Cardiac fibroblast (primary cell): ENCODE results near the gene PTPRN2.

ENCODE experiments used
- DNase-seq, 2 donors: peaks; one replicate each; pipeline versions ENCODE4 v3.0.0 to v3.0.0-alpha.2; 2010; ENCODE audit warnings: low read depth in 2 of 2
- H3K4me3 ChIP-seq, 2 donors: replicated peaks in 1 of 2; 1 replicate in 1 of 2; 2 replicates in 1 of 2; pipeline ENCODE4 v1.5.1; 2011; ENCODE audit warnings: low read depth in 2 of 2, low read length in 2 of 2, mild to moderate bottlenecking in 2 of 2, moderate library complexity in 1 of 2
- TF ChIP-seq, protein P1 (sequence below): IDR thresholded peaks from one replicate; pipeline ENCODE4 v1.5.1; 2011; ENCODE audit warnings: low read depth, mild to moderate bottlenecking, low read length, inconsistent platforms

Gene PTPRN2

DNA sequence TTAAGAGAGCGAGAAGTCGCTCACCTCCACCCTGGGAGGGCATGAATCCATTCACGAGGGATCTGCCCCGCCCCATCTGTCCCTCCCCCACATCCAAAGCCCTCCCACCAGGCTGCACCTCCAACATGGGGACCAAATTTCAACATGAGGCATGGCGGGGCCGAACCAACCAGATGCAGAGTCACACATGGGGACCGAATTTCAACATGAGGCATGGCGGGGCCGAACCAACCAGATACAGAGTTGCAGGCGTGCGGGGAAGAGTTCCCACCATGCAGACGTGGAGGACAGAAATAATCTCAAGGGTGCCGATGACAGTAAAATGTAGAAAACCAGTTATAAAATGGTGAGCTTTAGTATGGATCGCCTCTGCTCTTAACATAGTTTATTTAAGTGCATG is 686.5 kb downstream of the PTPRN2 start:
- DNase-seq = no peak
- no peak overlapping the region for H3K4me3 ChIP-seq
- TF ChIP-seq, protein P1, sequence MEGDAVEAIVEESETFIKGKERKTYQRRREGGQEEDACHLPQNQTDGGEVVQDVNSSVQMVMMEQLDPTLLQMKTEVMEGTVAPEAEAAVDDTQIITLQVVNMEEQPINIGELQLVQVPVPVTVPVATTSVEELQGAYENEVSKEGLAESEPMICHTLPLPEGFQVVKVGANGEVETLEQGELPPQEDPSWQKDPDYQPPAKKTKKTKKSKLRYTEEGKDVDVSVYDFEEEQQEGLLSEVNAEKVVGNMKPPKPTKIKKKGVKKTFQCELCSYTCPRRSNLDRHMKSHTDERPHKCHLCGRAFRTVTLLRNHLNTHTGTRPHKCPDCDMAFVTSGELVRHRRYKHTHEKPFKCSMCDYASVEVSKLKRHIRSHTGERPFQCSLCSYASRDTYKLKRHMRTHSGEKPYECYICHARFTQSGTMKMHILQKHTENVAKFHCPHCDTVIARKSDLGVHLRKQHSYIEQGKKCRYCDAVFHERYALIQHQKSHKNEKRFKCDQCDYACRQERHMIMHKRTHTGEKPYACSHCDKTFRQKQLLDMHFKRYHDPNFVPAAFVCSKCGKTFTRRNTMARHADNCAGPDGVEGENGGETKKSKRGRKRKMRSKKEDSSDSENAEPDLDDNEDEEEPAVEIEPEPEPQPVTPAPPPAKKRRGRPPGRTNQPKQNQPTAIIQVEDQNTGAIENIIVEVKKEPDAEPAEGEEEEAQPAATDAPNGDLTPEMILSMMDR = no peak

DNA sequence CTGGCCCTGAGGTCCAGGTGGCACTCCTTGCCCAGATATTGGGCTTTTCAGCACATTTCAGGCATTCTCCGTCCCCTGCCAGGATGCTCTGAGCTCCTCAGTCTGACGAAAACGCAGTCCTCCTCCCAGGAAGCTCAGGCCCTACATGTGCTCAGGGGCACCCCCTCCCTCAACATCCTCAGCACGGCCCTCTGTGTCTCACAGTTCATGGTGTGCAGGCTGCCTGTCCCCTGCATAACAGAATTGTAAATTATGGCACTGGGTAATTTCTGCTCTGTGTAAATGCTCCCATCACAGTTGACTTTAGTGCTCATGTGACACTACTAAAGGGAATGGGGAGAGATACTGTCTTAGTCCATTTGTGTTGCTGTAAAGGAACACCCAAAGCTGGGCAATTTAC is 687.1 kb downstream of the PTPRN2 start:
- H3K4me3 ChIP-seq = no peak overlapping the region
- no peak for DNase-seq
- TF ChIP-seq, protein P1 = no peak

DNA sequence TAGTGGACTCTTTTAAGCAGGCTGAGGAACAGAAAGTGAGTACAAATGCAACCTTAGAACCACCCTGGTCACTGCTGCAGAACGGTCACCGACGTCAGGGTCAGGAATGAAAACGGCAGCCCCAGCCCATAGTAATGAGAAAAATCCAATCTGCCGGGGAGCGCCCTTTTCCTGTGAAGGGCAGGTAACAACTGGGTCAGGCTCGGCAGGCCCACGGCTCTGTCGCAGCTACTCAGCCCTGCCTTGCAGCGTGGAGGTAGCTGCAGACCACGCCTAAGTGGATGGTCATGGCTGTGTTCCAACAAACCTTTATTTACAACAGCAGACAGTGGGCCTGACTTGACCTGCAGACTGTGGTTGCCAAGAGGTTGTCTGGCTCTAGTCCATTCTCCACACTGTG is 687.6 kb downstream of the PTPRN2 start:
- H3K4me3 ChIP-seq = no peak overlapping the region
- no peak for DNase-seq
- TF ChIP-seq, protein P1 = no peak

DNA sequence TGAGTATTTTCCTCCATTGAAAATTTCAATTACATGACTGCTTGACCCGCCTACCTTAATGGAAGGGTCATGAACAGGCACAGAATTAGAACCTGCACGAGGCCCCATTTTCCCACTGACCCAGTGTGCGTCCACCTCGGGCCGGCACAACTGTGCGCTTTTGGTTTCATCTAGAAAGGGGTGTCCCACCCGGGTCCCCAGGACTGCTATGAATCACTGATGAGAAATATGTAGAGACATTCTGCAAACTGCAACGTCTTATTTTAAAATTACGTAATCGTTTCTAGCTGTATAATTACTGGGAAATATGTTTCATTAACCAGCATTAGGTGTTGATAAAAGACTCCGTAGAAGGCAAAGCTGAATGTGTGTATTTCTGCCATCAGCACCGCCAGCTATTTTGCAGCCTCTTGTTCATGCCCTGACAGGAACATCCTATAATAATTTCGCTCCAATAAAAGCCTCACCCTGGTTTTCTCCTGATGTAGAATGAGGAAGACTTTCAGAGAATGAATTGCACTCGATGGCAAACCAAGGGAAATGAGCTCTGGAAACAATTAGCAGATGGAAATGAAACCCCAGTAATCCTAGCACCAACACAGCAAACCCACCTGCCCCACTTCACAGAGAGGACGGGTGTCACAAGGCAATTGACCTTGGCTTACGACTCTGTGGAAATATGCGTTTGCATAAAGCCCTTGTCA is 688.7 kb downstream of the PTPRN2 start:
- DNase-seq = no peak
- TF ChIP-seq, protein P1 = no peak
- H3K4me3 ChIP-seq = no peak overlapping the region

DNA sequence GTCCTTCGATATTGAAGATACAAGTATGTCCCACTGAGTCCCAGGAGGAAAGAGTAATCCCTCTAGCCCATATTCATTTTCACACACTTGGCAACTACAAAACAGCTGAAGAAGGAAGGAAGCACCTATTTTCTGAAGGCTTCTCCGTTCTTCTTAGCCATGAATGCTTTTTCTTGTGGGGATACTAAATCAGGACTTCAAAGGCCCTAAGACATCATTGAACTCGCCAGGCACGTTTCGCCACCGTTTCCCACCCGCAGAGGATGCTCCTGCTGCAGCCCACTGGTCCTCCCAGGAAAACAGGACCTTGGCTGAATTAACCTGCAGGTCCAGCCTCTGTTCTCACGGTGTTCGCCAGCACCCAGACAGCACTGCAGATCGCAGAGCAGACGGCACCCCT is 689.4 kb downstream of the PTPRN2 start:
- TF ChIP-seq, protein P1 = no peak
- H3K4me3 ChIP-seq = no peak overlapping the region
- no peak for DNase-seq

DNA sequence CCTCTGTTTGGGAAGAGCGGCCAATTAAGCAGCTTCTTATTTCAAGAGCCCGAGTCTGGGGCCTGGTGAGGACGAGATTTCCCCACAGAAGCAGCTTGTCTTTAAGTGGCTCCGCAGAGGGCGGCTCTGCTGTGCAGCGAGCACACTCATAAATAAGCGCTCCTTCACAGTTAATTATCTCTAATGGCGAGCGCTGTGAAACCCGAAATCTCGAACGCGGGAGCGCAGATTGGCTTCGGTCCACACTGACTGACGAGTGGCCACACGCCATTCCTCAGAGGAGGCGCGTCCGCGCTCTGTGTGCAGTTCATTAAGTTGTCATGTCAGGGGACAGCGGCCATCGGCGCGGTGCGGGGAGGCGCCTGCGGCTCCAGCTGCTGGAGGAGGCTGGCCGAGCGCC is 689.9 kb downstream of the PTPRN2 start:
- DNase-seq = no peak
- H3K4me3 ChIP-seq = no peak overlapping the region
- TF ChIP-seq, protein P1 = no peak
